SK-N-SH (cell line): ENCODE data around the gene ANKRD11. TPM values are rescaled to one million over a fixed set of nuclear protein-coding genes. Genes with fewer than 3 reads are reported as not detected.

Experiments
- CTCF ChIA-PET: fragments of 300-600, 350-600 bp; formaldehyde crosslinking; extraction: SDS; loops from one replicate; lab custom pipeline; 2021; lab: Yijun Ruan, JAX
- POLR2A ChIA-PET: fragments of 350-600 bp; sonication (Branson Sonifier 250); formaldehyde crosslinking; extraction: SDS; loops from one replicate; lab custom pipeline; 2020; ENCODE audit warnings: antibody characterized with exemption, inconsistent platforms; lab: Yijun Ruan, JAX
- DNase-seq: peaks from one replicate; pipeline ENCODE4 v3.0.0; 2012
- H2AFZ ChIP-seq: fragments of 200-600 bp; sonication (generic); 2 replicates; pipeline ENCODE4 v1.8.1; 2016; ENCODE audit warnings: antibody characterized with exemption, mild to moderate bottlenecking, low read depth
- H3F3A ChIP-seq: fragments of 200-600 bp; sonication (generic); replicated peaks from 2 replicates; pipeline ENCODE3; 2016; ENCODE audit warnings: antibody characterized with exemption, mild to moderate bottlenecking; ENCODE audit not compliant: insufficient read depth
- H3K27ac ChIP-seq, 2 experiments: fragments of 200-500 bp in 1 of 2; fragments of 200-600 bp in 1 of 2; sonication (Bioruptor generic) in 1 of 2; sonication (generic), shearing (Covaris generic) in 1 of 2; 2 replicates each; pipeline versions ENCODE4 v1.5.1 to v1.6.1; 2014 to 2016; ENCODE audit warnings: low read depth in 2 of 2, inconsistent platforms in 1 of 2, low read length in 1 of 2, mild to moderate bottlenecking in 1 of 2, mixed read lengths in 1 of 2
- H3K27me3 ChIP-seq: fragments of 200-600 bp; sonication (generic), shearing (Covaris generic); 2 replicates; pipeline ENCODE4 v1.6.1; 2016; ENCODE audit warnings: mixed run types; ENCODE audit not compliant: insufficient read depth
- H3K36me3 ChIP-seq, 2 experiments: fragments of 200-500 bp in 1 of 2; fragments of 200-600 bp in 1 of 2; sonication (Bioruptor generic) in 1 of 2; sonication (generic) in 1 of 2; replicated peaks in 1 of 2; 2 replicates each; pipeline versions ENCODE3 to v1.5.1; 2014 to 2016; ENCODE audit warnings: low read length in 1 of 2, mild to moderate bottlenecking in 1 of 2; ENCODE audit not compliant: insufficient read depth in 2 of 2, control insufficient read depth in 1 of 2
- H3K4me1 ChIP-seq, 2 experiments: fragments of 200-500 bp in 1 of 2; fragments of 200-600 bp in 1 of 2; sonication (Bioruptor generic) in 1 of 2; sonication (generic), shearing (Covaris generic) in 1 of 2; 2 replicates each; pipeline versions ENCODE4 v1.5.1 to v1.6.1; 2014 to 2016; ENCODE audit warnings: low read depth in 1 of 2, low read length in 1 of 2, mixed run types in 1 of 2; ENCODE audit not compliant: insufficient read depth in 2 of 2, control insufficient read depth in 1 of 2
- H3K4me2 ChIP-seq: fragments of 200-600 bp; sonication (generic), shearing (Covaris generic); 2 replicates; pipeline ENCODE4 v1.6.1; 2017; ENCODE audit warnings: mixed run types
- H3K4me3 ChIP-seq, 2 experiments: fragments of 200-500 bp in 1 of 2; fragments of 200-600 bp in 1 of 2; sonication (Bioruptor generic) in 1 of 2; sonication (generic), shearing (Covaris generic) in 1 of 2; 2 replicates each; pipeline versions ENCODE4 v1.5.1 to v1.8.1; 2014 to 2016; ENCODE audit warnings: low read depth in 2 of 2, inconsistent platforms in 1 of 2, low read length in 1 of 2, mild to moderate bottlenecking in 1 of 2, mixed read lengths in 1 of 2, moderate library complexity in 1 of 2
- H3K79me2 ChIP-seq: fragments of 200-600 bp; sonication (generic); 2 replicates; pipeline ENCODE4 v1.8.1; 2017; ENCODE audit warnings: mild to moderate bottlenecking; ENCODE audit not compliant: insufficient read depth
- H3K9ac ChIP-seq: fragments of 200-600 bp; sonication (generic); 2 replicates; pipeline ENCODE4 v1.6.1; 2017; ENCODE audit warnings: mixed run types
- H3K9me2 ChIP-seq: fragments of 200-600 bp; sonication (generic); 2 replicates; pipeline ENCODE4 v1.6.1; 2017; ENCODE audit warnings: mixed run types
- H3K9me3 ChIP-seq: fragments of 200-600 bp; sonication (generic); 2 replicates; pipeline ENCODE4 v1.6.1; 2017; ENCODE audit warnings: mixed run types, mild to moderate bottlenecking, moderate library complexity
- H4K20me1 ChIP-seq: fragments of 200-600 bp; sonication (generic); 2 replicates; pipeline ENCODE4 v1.6.1; 2017; ENCODE audit warnings: mild to moderate bottlenecking, mixed run types; ENCODE audit not compliant: insufficient read depth
- ELF1 ChIP-seq: IDR thresholded peaks from 2 replicates; pipeline ENCODE4 v1.4.0; 2012
- EP300 ChIP-seq, 2 experiments: IDR thresholded peaks; 2 replicates each; pipeline versions ENCODE4 v1.4.0 to v1.6.1; 2012; ENCODE audit warnings: borderline replicate concordance in 1 of 2, low read depth in 1 of 2, low read length in 1 of 2
- FOSL2 ChIP-seq: IDR thresholded peaks from 2 replicates; pipeline ENCODE4 v1.4.0; 2012; ENCODE audit warnings: low read depth, mild to moderate bottlenecking, moderate library complexity, borderline replicate concordance
- FOXM1 ChIP-seq: IDR thresholded peaks from 2 replicates; pipeline ENCODE4 v1.4.0; 2012; ENCODE audit warnings: low read depth, mild to moderate bottlenecking
- GATA2 ChIP-seq: sonication (generic); formaldehyde crosslinking; IDR thresholded peaks from 2 replicates; pipeline ENCODE4 v1.5.0; 2020; ENCODE audit warnings: mild to moderate bottlenecking, missing genetic modification reagents
- POLR2AphosphoS5 ChIP-seq: IDR thresholded peaks from 2 replicates; pipeline ENCODE4 v1.6.1; 2012; ENCODE audit warnings: low read depth, low read length
- RXRA ChIP-seq: IDR thresholded peaks from 2 replicates; pipeline ENCODE4 v1.4.0; 2012; ENCODE audit warnings: low read depth, mild to moderate bottlenecking, borderline replicate concordance
- SIN3A ChIP-seq: IDR thresholded peaks from 2 replicates; pipeline ENCODE4 v1.6.1; 2012; ENCODE audit warnings: low read depth, mild to moderate bottlenecking, low read length, moderate library complexity, borderline replicate concordance
- TCF12 ChIP-seq: IDR thresholded peaks from 2 replicates; pipeline ENCODE4 v1.4.0; 2012
- TEAD4 ChIP-seq: IDR thresholded peaks from 2 replicates; pipeline ENCODE4 v1.4.0; 2012; ENCODE audit warnings: mild to moderate bottlenecking, borderline replicate concordance; ENCODE audit not compliant: insufficient read depth
- WGBS: methylation state at CpG from one replicate; pipeline ENCODE4 v1.1.6; 2017; ENCODE audit warnings: low lambda C conversion rate; 5-methylcytosine and 5-hydroxymethylcytosine counted together
- polyA plus RNA-seq, 3 experiments: library from polyadenylated mRNA; depleted of rRNA; stranded (reverse); fragments of >200 nt; gene quantifications; 2 replicates each; pipeline ENCODE4 v1.2.3, GENCODE V29; 2012
- TF ChIP-seq, protein P1 (sequence below): IDR thresholded peaks from 2 replicates; pipeline ENCODE4; 2012
- TF ChIP-seq, protein P2 (sequence below): IDR thresholded peaks from 2 replicates; pipeline ENCODE4 v1.4.0; 2012; ENCODE audit warnings: low read depth
- TF ChIP-seq, protein P3 (sequence below): fragments of 150-350 bp; IDR thresholded peaks from 2 replicates; pipeline ENCODE4 v1.6.1; 2016; ENCODE audit warnings: mild to moderate bottlenecking, low read depth, low read length
- TF ChIP-seq, protein P4 (sequence below): IDR thresholded peaks from 2 replicates; pipeline ENCODE4 v1.4.0; 2012; ENCODE audit warnings: low read depth, borderline replicate concordance
- TF ChIP-seq, protein P5 (sequence below): IDR thresholded peaks from 2 replicates; pipeline ENCODE4 v1.4.0; 2012; ENCODE audit warnings: low read depth, borderline replicate concordance

The ANKRD11 gene
- polyA plus RNA-seq, 1 of the 3 experiments (the other 2 are of a cell fraction): 50.2 TPM

DNA sequence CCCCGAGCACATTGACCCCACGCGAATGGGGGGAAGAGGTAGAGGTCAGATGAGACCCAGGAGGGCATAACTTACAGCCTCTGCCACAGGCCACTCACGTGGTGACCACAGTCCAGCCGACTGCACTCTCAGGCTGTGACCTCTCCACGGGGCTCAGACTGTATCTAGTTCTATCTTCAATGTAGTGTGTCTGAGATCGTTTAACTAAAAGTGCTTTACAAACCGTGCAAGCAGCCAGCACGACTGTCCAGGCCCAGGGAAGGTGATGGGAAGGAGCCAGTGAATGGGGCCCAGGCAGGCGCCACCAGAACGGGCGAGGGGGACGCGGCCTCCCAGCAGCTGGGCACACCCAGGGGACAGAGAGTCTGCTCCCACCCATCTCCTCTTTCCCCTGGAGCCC, 108.6 kb downstream of the ANKRD11 start:
- Histone ChIP-seq H3K4me3 (no peak overlapping the region), H3K4me1 (peaks cover 10 to 21% of the 10 kb centered on the region in 2 experiments; a peak in 2 of 4 replicates), H3K79me2 (peaks cover 100% of the 10 kb centered on the region), H3K9me2 (no peaks in the 10 kb centered on the region), H3K9me3 (no peaks in the 10 kb centered on the region), H3F3A (peaks cover 4% of the 10 kb centered on the region), H4K20me1 (peaks cover 100% of the 10 kb centered on the region), H3K4me2 (no peak overlapping the region), H3K27ac (no peak overlapping the region), H3K27me3 (no peaks in the 10 kb centered on the region), H2AFZ (no peak overlapping the region), H3K36me3 (no peaks in the 10 kb centered on the region), H3K9ac (no peak overlapping the region)
- POLR2A ChIA-PET: no interaction called here
- WGBS: 97% methylated on average over 5 of the region's 14 CpGs
- CTCF ChIA-PET: interaction anchor here (1.1 kb wide), 1 partner anchor 13 kb away, joined by 3 read pairs; no protein-coding TSS in a partner anchor
- TF ChIP-seq TEAD4 (no peak), EP300 (IDR thresholded peaks at IDR 0.05; ENCODE audit: borderline replicate concordance in 1 of 2, low read depth in 1 of 2, low read length in 1 of 2) (no peak), FOSL2 (no peak), FOXM1 (no peak), ELF1 (no peak)
- DNase-seq: no peak

DNA sequence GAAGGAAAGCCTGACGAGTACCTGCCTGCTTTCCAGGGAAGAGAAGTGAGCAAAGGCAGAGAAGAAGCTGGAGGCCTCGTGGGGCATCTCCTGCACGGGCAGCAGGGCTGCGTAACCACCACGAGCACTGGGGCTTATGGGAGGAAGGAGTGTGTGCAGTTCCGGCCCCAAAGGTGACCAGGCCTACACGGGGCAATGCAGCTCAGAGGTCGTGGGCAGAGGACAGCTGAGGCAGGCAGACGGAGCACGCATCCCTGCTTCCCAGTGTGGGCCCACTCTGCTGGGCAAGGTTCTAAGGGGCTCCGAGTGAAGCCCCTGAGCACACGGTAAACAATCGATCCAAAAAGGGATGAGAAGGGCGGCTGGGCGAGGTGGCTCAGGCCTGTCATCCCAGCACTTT, 109.7 kb downstream of the ANKRD11 start:
- POLR2A ChIA-PET: no interaction called here
- H3K9me3 ChIP-seq: no peaks in the 10 kb centered on the region
- H3K9me2 ChIP-seq: no peaks in the 10 kb centered on the region
- H3K79me2 ChIP-seq: peaks cover 100% of the 10 kb centered on the region
- no peak overlapping the region for H3K27ac ChIP-seq
- CTCF ChIA-PET: interaction anchor here (1.9 kb wide), 1 partner anchor 23 kb away, joined by 4 read pairs; no protein-coding TSS in a partner anchor
- TF ChIP-seq, protein P1, sequence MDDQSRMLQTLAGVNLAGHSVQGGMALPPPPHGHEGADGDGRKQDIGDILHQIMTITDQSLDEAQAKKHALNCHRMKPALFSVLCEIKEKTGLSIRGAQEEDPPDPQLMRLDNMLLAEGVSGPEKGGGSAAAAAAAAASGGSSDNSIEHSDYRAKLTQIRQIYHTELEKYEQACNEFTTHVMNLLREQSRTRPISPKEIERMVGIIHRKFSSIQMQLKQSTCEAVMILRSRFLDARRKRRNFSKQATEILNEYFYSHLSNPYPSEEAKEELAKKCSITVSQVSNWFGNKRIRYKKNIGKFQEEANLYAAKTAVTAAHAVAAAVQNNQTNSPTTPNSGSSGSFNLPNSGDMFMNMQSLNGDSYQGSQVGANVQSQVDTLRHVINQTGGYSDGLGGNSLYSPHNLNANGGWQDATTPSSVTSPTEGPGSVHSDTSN: no peak
- no peak overlapping the region for H3K9ac ChIP-seq
- H2AFZ ChIP-seq: no peak overlapping the region
- 90% methylated on average over 15 of the region's 15 CpGs for WGBS
- no peak overlapping the region for H3K4me2 ChIP-seq
- H3K4me1 ChIP-seq: peaks cover 10 to 21% of the 10 kb centered on the region in 2 experiments; a peak in 2 of 4 replicates
- H3K27me3 ChIP-seq: no peaks in the 10 kb centered on the region
- H3K36me3 ChIP-seq: peaks cover 0 to 5% of the 10 kb centered on the region in 2 experiments
- no peak overlapping the region for H3K4me3 ChIP-seq
- H3F3A ChIP-seq: peaks cover 4% of the 10 kb centered on the region
- peaks cover 100% of the 10 kb centered on the region for H4K20me1 ChIP-seq
- no peak for DNase-seq

DNA sequence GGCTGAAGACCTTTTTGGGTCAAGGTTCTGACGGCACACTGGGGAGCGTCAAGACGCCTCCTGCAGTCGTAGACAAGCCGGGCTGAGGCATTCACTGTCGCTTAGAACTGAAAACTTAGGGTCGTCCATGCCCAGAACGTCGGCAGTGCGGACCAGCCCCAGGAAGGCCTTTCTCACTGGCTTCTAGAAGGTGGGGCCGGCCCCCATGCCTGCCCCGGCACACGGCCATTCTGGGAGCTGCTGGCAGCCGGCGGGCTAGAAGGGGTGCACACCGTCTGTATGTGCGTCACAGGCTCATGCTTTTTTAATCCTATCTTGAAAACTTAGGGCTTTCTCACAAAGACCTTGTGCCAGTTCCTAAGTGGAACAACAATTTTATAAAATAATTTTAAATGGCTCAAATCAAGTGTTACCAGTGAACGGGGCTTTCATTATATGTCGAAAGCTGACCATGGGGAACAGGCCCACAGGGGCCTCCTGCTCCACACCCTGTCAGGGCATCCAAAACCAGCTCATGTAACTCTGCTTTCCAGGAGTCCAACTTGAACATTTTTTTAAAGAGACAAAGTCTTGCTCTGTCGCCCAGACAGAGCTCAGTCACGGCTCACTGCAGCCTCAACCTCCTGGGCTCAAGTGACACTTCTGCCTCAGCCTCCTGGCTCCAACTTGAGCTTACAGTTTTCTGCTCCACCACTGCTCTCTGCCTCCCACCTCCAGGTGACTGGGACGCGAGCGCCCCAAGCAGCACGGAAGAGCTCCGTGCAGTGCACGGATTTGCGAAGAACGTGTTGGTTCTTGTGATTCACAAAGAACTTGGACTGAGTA, 111.2 kb downstream of the ANKRD11 start:
- DNase-seq: no peak
- Histone ChIP-seq H3K27ac (no peak overlapping the region), H3K4me3 (no peak overlapping the region)
- no peak for TF ChIP-seq TEAD4
- TF ChIP-seq, protein P2, sequence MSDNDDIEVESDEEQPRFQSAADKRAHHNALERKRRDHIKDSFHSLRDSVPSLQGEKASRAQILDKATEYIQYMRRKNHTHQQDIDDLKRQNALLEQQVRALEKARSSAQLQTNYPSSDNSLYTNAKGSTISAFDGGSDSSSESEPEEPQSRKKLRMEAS: no peak
- TF ChIP-seq RXRA: no peak
- TF ChIP-seq SIN3A: no peak
- no peak for TF ChIP-seq POLR2AphosphoS5
- no peak for TF ChIP-seq GATA2 (CRISPR knock-in tag)
- TF ChIP-seq TCF12: no peak
- TF ChIP-seq, protein P3, sequence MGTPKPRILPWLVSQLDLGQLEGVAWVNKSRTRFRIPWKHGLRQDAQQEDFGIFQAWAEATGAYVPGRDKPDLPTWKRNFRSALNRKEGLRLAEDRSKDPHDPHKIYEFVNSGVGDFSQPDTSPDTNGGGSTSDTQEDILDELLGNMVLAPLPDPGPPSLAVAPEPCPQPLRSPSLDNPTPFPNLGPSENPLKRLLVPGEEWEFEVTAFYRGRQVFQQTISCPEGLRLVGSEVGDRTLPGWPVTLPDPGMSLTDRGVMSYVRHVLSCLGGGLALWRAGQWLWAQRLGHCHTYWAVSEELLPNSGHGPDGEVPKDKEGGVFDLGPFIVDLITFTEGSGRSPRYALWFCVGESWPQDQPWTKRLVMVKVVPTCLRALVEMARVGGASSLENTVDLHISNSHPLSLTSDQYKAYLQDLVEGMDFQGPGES: no peak
- TF ChIP-seq, protein P4, sequence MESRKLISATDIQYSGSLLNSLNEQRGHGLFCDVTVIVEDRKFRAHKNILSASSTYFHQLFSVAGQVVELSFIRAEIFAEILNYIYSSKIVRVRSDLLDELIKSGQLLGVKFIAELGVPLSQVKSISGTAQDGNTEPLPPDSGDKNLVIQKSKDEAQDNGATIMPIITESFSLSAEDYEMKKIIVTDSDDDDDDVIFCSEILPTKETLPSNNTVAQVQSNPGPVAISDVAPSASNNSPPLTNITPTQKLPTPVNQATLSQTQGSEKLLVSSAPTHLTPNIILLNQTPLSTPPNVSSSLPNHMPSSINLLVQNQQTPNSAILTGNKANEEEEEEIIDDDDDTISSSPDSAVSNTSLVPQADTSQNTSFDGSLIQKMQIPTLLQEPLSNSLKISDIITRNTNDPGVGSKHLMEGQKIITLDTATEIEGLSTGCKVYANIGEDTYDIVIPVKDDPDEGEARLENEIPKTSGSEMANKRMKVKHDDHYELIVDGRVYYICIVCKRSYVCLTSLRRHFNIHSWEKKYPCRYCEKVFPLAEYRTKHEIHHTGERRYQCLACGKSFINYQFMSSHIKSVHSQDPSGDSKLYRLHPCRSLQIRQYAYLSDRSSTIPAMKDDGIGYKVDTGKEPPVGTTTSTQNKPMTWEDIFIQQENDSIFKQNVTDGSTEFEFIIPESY: no peak
- TF ChIP-seq, protein P5, sequence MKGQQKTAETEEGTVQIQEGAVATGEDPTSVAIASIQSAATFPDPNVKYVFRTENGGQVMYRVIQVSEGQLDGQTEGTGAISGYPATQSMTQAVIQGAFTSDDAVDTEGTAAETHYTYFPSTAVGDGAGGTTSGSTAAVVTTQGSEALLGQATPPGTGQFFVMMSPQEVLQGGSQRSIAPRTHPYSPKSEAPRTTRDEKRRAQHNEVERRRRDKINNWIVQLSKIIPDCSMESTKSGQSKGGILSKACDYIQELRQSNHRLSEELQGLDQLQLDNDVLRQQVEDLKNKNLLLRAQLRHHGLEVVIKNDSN: no peak

More for the DNA sequence above, 111.2 kb downstream of the ANKRD11 start:
- no peaks in the 10 kb centered on the region for H3K9me3 ChIP-seq
- CTCF ChIA-PET: interaction anchor here (0.8 to 1.9 kb wide), 2 partner anchors 22 to 32 kb away, joined by 3 to 4 read pairs; no protein-coding TSS in a partner anchor
- H3F3A ChIP-seq: peaks cover 4% of the 10 kb centered on the region
- H3K79me2 ChIP-seq: peaks cover 100% of the 10 kb centered on the region
- peaks cover 0 to 6% of the 10 kb centered on the region in 2 experiments for H3K36me3 ChIP-seq
- H3K9ac ChIP-seq: no peak overlapping the region
- POLR2A ChIA-PET: interaction anchor here (0.6 kb wide), 1 partner anchor 12 kb away, joined by 4 read pairs; no protein-coding TSS in a partner anchor
- H3K9me2 ChIP-seq: no peaks in the 10 kb centered on the region
- no peaks in the 10 kb centered on the region for H3K27me3 ChIP-seq
- no peak overlapping the region for H2AFZ ChIP-seq
- no peak overlapping the region for H3K4me2 ChIP-seq
- H3K4me1 ChIP-seq: peaks cover 10 to 26% of the 10 kb centered on the region in 2 experiments; a peak in 3 of 4 replicates
- peaks cover 100% of the 10 kb centered on the region for H4K20me1 ChIP-seq
- 92% methylated on average over 23 of the region's 29 CpGs for WGBS
